Stimulated activated naive CD8-positive, alpha-beta T cell treated with anti-CD3 and anti-CD28 coated beads, Interleukin-15, Interleukin-2, amounts not matched to agents 100 U/mL and 50 U/mL, for 24 hours (primary cell): ENCODE data around the gene METRN.

Experiments
- ATAC-seq: fragments of 150-1000 bp; cut with Tn5 transposase; one replicate; pipeline ENCODE4 v1.10.0; 2021
- DNase-seq: peaks from one replicate; pipeline ENCODE4 v3.0.0; 2021

The METRN gene

DNA sequence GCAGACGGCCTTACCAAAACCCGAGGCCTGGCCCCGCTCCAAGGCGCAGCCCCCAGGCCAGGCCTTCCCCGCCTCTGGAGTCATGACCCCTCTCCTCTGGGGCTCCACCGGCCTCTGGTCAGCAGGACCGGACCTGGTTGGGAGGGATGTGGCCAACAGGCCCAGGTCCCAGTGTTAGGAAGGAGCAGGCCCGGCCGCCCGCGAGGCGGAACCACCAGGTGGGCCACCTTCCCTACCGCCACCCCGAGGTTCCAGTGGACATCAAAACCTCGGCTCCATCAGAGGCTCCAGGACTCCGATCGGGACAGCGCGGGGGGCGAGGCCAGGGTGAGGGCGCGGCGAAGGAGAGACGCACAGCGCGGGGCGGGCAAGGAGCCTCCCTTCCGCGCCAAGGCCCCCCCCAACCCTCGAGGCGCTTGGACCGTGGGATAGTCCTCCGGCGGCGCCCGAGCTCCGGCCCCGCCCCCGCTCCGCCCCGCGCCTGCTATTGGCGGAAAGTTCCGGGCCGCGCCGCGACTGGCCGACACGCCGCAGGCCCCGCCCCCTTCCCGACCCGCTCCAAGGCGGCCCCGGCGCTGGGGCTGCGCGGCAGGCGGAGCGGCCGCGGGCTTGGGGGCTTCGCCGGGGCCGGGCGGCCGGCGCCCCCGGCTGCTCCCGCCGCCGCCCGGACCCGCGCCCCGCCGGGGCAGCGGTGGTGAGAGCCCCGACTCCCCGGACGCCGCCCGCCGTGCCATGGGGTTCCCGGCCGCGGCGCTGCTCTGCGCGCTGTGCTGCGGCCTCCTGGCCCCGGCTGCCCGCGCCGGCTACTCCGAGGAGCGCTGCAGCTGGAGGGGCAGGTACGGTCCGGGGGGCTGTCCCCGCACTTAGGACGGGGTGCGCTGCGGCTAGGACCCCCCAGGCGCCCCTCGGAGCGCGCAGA lies at the start of gene METRN:
Gene METRN (plus strand): TSS at position 561 of the 919 bp plus-strand sequence. CDS start 172 bp downstream, at position 733.
- peak; percentile 97 for DNase-seq
- ATAC-seq = peak; percentile 84

DNA sequence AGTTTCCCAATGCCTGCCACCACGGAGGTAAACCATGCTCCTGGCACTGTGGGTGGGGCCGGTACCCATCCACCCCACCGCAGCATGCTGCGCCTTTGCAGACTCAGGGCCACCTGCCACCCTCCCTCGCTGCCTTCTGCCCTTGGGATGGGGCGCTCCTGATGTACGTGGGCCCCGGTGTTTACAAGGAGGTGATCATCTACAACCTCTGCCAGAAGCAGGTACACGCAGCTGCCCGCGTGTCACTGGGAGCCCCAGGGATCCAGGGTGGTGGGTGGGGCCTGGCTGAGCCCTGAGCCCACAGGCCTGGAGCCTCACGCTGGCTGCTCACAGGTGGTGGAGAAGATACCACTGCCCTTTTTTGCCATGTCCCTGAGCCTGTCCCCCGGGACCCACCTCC lies 48.3 kb upstream of the METRN start:
- DNase-seq (no peak), ATAC-seq (no peak)

DNA sequence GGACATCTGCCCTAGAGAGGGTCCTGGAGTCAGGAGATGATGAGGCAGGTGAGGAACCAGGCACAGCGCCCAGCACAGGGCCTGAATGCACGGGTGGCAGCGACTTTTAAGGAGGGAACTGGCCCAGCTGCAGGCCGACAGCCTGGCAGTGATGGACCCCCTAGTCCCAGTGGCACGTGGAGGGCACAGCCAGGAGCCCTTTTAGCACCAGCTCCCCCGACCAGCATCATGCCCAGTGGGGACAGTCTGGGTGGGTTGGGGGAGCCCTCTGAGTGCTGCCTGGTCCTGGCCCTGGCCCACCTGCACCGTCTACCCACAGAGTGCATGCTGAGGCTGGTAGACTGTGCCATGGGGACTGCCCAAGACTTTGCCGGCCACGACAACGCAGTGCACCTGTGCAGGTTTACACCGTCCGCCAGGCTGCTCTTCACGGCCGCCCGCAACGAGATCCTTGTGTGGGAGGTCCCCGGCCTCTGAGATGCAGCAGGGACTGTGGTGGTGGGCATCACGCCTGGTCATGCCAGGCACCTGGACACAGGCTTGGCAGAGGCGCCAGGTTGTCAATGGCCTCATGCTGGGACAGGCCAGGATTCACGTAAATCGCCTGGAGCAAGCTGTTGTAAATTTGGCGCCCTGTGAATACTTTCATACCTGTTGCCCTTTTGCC lies 47.7 kb upstream of the METRN start:
- no peak for DNase-seq
- no peak for ATAC-seq

DNA sequence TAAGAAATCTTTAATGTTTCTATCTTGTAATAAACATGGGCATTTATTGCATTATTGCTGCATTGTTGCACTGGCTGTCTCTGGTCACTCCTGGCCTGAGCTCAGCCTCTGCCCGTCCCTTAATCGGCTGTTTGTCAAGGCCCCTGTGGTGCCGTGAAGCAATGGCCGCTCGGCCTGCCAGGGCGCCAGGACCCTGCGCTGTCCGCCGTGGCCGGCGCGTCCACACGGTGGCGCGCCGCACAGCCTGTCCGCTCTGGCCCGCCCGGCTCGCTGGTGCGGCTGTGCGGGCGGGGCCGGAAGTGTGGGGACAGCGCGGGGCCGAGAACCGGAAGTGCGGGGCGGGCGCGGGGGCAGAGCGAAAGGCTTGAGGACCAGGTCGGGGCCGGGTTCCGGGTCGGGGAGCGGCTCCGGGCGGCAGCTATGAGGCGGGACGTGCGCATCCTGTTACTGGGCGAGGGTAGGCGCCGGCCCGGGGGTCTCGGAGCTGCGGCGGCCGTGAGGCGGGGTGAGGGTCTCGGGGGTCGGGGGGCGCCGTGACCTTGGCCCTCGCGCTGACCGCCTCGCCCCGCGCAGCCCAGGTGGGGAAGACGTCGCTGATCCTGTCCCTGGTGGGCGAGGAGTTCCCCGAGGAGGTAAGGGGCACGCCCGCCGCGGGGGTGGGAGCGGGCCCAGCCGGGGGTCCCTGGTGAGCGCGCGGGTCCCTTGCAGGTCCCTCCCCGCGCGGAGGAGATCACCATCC lies 47.0 kb upstream of the METRN start, which contains the start of gene RHOT2:
Gene RHOT2 (plus strand): TSS at position 353 of the 739 bp plus-strand sequence. CDS start 68 bp downstream, at position 421.
- ATAC-seq (peak; percentile 95), DNase-seq (peak; percentile 97)

DNA sequence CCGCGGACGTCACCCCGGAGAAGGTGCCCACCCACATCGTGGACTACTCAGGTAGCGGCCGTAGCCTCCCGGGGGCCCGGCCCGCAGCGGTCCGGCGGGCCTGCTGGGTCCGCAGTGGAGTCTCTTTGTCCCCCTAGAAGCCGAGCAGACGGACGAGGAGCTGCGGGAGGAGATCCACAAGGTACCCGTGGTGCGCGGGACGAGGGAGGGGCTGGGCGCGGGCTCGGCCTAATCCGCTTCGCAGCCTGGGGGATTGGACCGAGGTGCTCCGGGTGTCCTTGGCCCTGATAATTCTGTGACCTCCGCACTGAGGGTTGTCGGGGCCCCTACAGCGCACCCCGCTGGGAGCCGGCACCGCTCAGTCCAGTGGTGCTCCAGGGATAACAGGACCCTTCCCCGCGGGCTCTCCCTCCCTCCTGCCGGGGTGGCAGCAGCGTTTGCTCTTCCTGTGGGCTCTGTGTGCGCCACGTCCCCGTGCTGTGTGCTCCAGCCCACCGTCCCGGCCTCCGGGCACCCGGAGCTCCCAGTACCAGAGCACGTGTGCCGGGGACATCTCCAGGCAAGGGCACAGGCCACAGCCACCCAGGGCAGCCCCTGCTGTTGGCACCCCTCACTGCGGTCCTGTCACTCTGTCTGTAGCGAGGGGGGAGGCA lies 46.3 kb upstream of the METRN start:
- ATAC-seq (no peak), DNase-seq (no peak)

DNA sequence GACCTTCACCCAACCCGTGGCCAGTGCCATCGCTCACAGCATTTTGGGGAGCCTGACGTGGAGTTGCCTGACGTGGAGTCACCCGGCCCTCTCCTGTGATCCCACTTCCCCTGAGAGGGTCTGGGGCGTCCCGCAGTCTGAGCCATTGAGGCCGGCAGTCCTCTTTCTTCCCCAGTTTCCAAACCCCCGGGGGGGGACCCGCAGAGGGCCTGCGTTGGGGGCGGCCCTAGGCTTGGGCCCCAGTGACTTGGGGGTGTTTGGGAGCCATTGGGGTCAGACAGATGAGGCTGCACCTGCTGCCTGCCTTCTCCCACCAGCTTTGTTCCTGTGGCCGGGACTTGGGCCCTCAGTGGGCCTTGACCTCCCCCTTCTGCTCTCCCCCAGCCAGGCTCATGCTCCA lies 45.3 kb upstream of the METRN start:
- no peak for ATAC-seq
- no peak for DNase-seq

DNA sequence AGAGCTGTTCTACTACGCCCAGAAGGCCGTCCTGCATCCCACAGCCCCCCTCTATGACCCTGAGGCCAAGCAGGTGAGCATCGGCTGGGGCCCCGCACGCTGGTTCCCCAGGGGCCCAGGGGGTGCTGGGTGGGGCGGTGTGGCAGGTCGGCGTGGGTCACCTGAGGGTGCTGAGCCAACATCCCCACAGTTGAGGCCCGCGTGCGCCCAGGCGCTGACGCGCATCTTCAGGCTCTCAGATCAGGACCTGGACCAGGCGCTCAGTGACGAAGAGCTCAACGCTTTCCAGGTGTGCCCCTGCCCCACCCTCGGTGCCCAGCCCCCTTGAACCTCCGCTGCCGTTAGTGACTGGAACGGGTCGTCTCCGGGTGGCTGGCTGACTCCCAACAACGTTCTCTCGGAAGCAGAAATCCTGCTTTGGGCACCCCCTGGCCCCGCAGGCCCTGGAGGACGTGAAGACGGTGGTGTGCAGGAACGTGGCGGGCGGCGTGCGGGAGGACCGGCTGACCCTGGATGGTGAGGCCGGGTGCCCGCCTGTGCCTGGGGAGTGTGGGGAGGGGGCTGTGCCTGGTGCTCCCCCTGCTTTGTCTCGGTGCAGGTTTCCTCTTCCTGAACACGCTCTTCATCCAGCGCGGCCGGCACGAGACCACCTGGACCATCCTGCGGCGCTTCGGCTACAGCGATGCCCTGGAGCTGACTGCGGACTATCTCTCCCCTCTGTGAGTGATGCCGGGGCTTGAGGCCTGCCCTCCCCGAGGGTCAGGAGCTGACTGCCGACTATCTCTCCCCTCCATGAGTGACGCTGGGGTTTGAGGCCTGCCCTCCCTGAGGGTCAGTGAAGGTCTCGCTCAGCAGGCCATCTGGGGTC lies 44.2 kb upstream of the METRN start:
- no peak for DNase-seq
- ATAC-seq = no peak

DNA sequence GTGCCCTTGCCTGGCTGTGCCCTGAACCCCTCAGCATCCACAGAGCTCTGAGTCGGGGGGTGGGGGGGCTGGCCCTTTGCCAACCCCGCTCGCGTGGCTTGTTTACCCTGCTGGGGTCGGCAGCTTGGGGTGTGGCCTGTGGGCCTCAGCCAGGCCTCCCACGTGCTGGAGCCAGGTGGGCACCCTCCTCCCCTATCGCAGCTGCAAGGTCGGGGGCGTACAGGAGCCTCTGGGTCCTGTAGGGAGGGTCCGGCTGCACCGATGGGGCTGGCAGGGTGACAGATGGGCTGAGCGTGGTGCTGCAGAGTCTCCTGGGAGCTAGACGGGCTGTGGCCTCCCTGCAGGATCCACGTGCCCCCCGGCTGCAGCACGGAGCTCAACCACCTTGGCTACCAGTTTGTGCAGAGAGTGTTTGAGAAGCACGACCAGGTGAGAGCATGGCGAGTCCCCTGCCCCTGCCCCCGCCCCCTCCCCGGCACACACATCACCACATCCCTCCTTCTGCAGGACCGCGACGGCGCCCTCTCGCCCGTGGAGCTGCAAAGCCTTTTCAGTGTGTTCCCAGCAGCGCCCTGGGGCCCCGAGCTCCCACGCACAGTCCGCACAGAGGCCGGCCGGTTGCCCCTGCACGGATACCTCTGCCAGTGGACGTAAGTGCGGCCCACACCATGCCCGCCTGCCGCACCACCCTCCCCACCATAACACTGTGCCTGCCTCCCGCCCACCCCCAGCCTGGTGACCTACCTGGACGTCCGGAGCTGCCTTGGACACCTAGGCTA lies 43.4 kb upstream of the METRN start:
- ATAC-seq (no peak), DNase-seq (no peak)

DNA sequence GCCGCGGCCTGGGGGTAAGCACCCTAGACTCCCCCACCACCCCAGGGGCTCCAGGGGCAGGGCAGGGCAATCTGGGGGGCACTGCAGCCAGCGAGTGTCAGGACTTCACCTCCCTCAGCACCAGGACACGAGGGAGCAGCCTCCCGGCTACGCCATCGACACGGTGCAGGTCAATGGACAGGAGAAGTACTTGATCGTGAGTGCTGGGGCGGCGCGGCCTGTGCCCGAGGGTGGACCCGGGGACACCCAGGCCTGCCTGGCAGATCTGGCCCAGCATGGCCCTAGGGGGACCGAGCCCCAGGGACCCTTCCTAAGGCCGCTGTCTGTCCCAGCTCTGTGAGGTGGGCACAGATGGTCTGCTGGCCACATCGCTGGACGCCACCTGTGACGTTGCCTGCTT lies 42.5 kb upstream of the METRN start:
- DNase-seq (no peak), ATAC-seq (no peak)

DNA sequence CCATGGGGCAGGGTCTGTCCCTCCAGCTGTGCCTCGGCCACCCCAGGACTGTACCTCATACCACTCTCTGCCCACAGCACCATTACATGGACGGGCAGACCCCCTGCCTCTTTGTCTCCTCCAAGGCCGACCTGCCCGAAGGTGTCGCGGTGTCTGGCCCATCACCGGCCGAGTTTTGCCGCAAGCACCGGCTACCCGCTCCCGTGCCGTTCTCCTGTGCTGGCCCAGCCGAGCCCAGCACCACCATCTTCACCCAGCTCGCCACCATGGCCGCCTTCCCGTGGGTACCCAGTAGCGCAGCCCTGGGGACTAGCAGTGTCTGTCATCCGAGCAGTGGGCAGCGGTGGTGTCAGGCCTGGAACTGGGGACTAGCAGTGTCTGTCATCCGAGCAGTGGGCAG lies 42.1 kb upstream of the METRN start:
- DNase-seq (no peak), ATAC-seq (no peak)

DNA sequence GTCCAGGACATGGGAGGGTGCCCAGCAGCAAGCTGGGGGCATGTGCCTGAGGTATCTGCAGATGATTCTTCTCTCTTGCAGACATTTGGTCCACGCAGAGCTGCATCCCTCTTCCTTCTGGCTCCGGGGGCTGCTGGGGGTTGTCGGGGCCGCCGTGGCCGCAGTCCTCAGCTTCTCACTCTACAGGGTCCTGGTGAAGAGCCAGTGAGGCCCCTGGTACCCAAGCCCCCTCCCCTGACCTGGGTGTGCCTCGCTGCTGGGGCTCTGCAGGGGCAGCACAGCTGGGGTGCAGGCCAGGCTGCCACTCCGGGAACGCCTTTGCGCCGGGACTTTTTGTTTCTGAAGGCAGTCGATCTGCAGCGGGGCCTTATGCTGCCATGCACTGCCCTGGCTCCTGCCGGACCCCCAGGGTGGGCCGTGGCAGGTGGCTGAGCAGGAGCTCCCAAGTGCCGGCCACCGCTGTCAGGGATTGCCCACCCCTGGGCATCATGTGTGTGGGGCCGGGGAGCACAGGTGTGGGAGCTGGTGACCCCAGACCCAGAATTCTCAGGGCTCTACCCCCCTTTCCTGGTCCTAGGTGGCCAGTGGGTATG lies 41.4 kb upstream of the METRN start:
- DNase-seq = no peak

DNA sequence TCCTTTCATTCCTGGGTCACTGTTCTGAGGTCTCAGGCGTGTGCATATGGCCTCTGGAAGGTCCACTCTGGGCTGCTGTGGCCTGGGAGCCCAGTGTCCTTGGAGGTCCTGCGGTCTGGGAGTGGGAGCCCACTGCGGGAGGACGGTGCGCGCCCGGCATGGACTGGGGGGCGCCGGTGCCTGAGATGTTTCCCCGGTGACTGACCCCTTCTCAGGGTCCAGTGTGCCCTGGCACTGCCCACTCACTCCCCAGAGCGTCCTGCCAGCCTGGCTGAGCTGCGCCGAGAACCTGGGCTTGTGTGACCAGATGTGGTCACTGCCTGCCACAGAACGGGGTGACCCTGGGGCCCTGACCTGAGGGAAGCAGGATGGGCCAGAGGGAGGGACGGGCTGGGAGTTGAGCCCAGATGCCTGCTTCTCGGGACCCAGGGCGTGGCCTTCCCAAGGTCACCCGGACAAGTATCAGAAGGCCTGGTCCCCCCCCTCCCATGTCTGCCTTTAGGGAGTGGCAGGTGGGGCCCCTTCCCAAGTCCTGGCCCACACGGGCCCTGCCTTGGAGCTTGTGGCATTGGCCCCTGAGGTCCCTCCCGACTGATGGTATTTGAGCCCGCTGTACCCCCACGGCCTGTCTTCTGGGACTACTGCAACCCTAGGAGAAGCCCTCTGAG lies 40.6 kb upstream of the METRN start:
- no peak for ATAC-seq

More for the DNA sequence above, 41.4 kb upstream of the METRN start:
- ATAC-seq = no peak

DNA sequence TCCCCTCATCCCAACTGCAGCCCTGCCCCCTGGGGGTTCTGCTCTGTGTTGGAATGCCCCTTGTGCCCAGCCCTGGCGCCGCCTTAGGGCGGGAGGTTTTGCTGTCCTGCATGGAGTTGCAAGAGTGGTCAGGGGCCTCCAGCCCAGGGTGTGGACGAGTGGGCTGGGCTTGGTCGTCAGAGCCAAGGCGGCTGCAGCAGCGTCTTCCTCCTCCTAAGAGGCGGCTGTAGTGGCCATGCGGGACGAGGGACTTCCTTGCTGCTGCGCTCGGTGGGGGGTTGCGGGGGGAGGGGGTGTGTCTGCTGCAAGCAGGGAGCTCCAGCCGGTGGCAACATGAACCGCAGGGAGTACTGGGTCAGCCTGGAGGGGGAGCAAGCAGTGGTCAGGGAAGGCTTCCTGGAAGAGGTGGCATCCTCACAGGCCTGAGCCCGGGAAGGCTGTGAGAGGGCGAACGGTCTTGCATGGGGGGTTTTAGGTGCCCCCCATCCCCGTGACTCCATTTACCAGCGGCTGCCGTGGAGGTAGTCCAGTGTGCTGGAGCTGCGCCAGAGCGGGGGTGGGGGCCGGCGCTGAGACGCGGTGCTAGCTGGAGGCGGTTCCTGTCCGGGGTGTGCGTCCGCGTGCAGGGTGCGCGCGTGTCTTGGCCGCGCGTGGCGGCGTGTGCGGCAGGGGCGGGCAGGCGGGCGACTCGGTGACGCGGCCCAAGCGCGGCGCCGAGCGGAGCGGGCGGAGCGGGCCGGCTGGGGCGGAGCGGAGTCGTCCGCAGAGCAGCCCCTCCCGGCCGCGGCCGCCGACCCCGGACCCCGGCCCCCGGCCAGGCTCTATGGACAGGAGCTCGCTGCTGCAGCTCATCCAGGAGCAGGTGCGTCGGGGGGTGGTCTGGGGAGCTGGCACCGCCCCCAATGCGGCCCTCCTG lies 39.7 kb upstream of the METRN start, which contains the start of gene RHBDL1:
Gene RHBDL1 (plus strand): TSS at position 704 of the 916 bp plus-strand sequence. CDS start 120 bp downstream, at position 824.
- no peak for DNase-seq
- ATAC-seq = no peak

More for the DNA sequence above, 40.6 kb upstream of the METRN start:
- no peak for DNase-seq

DNA sequence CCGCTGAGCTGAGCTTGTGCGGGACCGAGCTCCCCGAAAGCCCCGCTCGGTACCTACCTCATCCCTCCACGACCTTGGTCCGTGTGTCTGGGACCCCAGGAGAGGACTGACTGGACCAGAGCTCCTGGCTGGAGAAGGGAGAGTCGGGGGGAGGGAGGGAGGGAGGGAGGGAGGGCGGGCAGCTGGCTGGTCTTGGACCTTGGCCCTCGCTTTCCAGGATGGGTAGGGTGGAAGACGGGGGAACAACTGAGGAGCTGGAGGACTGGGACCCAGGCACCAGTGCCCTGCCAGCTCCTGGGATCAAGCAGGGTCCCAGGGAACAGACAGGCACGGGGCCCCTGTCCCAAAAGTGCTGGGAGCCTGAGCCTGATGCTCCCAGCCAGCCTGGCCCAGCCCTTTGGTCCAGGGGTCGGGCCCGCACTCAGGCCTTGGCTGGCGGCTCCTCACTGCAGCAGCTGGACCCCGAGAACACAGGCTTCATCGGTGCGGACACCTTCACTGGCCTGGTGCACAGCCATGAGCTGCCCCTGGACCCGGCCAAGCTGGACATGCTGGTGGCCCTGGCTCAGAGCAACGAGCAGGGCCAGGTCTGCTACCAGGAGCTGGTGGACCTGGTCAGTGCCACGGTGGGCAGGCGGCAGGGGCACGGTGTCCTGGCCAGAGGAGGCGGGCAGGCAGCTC lies 38.9 kb upstream of the METRN start:
- DNase-seq (no peak), ATAC-seq (no peak)

DNA sequence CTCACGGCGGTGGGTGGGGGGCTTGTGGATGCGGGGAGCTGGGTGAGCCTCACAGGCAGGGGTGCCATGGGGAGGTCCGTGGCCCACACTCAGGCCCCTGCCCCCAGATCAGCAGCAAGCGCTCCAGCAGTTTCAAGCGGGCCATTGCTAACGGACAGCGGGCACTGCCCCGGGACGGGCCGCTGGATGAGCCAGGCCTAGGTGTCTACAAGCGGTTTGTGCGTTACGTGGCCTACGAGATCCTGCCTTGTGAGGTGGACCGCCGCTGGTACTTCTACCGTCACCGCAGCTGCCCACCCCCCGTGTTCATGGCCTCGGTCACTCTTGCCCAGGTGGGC lies 38.4 kb upstream of the METRN start:
- no peak for ATAC-seq

DNA sequence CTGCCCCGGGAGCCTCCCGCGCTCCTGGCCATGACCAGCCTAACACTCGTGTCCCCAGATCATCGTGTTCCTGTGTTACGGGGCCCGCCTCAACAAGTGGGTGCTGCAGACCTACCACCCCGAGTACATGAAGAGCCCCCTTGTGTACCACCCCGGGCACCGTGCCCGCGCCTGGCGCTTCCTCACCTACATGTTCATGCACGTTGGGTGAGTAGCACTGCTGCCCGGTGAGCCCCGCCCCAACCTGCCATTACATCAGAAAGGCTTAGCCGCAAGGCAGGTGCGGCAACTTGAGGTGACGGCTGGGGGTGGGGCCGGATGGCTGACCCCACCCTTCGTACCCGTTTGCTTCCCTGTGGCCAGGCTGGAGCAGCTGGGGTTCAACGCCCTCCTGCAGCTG lies 38.0 kb upstream of the METRN start:
- DNase-seq = no peak
- no peak for ATAC-seq

More for the DNA sequence above, 38.4 kb upstream of the METRN start:
- no peak for DNase-seq
